Caco-2 (cell line): Measurements from ENCODE around the gene RASGRP1. TPM values are rescaled to one million over a fixed set of nuclear protein-coding genes. Genes with fewer than 3 reads are reported as not detected.

Source experiments
- BruUV-seq: library from RNA; stranded (reverse); fragments of 400-500 nt; replicated peaks from 2 replicates; lab custom pipeline; 2021; lab: Mats Ljungman, UMichigan
- CTCF ChIA-PET: fragments of 300-600 bp; sonication (Branson Sonifier 250); formaldehyde crosslinking; loops from one replicate; lab custom pipeline; 2022; ENCODE audit warnings: antibody characterized with exemption; lab: Charles Lee
- POLR2A ChIA-PET: fragments of 300-600 bp; sonication (Branson Sonifier 250); formaldehyde crosslinking; loops from one replicate; lab custom pipeline; 2022; ENCODE audit warnings: antibody characterized with exemption; lab: Charles Lee
- DNase-seq, 2 experiments: peaks; one replicate each; pipeline versions ENCODE4 v3.0.0 to v3.0.0-alpha.2; 2020 to 2022
- H3K27me3 ChIP-seq: replicated peaks from 2 replicates; pipeline ENCODE4 v1.6.0; 2011; ENCODE audit warnings: low read length; ENCODE audit not compliant: control insufficient read depth, insufficient read depth
- H3K36me3 ChIP-seq: 2 replicates; pipeline ENCODE4 v1.5.1; 2011; ENCODE audit warnings: low read length; ENCODE audit not compliant: control insufficient read depth, insufficient read depth
- H3K4me1 ChIP-seq: fragments of 250-450 bp; sonication (Bioruptor Pico); 2 replicates; pipeline ENCODE4 v1.5.1; 2020; ENCODE audit warnings: mild to moderate bottlenecking
- H3K4me3 ChIP-seq: 2 replicates; pipeline ENCODE4 v1.5.1; 2011; ENCODE audit warnings: low read depth, mild to moderate bottlenecking, control low read depth, low read length
- H3K9me3 ChIP-seq: fragments of 250-450 bp; sonication (Bioruptor Pico); 2 replicates; pipeline ENCODE4 v1.5.1; 2020; ENCODE audit warnings: mild to moderate bottlenecking, moderate library complexity
- H3K27ac Mint-ChIP-seq: one replicate; pipeline ENCODE4 v1.8.0; 2022; ENCODE audit warnings: mixed read lengths; ENCODE audit not compliant: unreplicated experiment
- H3K27me3 Mint-ChIP-seq: one replicate; pipeline ENCODE4 v1.8.0; 2022; ENCODE audit warnings: mixed read lengths; ENCODE audit not compliant: insufficient read depth, unreplicated experiment
- H3K36me3 Mint-ChIP-seq: one replicate; pipeline ENCODE4 v1.8.0; 2022; ENCODE audit warnings: mild to moderate bottlenecking, mixed read lengths; ENCODE audit not compliant: insufficient read depth, unreplicated experiment
- H3K4me1 Mint-ChIP-seq: one replicate; pipeline ENCODE4 v1.8.0; 2022; ENCODE audit warnings: low read depth, mixed read lengths; ENCODE audit not compliant: unreplicated experiment
- H3K4me3 Mint-ChIP-seq: one replicate; pipeline ENCODE4 v1.8.0; 2022; ENCODE audit warnings: mild to moderate bottlenecking, moderate library complexity, mixed read lengths; ENCODE audit not compliant: unreplicated experiment
- H3K9me3 Mint-ChIP-seq: one replicate; pipeline ENCODE4 v1.8.0; 2022; ENCODE audit warnings: mixed read lengths; ENCODE audit not compliant: unreplicated experiment
- CTCF ChIP-seq, 2 experiments: fragments of 200-600 bp in 1 of 2; IDR thresholded peaks; 1 replicate in 1 of 2; 2 replicates in 1 of 2; pipeline versions ENCODE4 v1.5.1 to v1.8.0; 2011 to 2022; ENCODE audit warnings: antibody characterized with exemption in 1 of 2, control low read depth in 1 of 2, inconsistent platforms in 1 of 2, low read depth in 1 of 2, low read length in 1 of 2, mild to moderate bottlenecking in 1 of 2, moderate library complexity in 1 of 2; ENCODE audit not compliant: insufficient read depth in 1 of 2, severe bottlenecking in 1 of 2, unreplicated experiment in 1 of 2
- intact Hi-C: fragments of 100-400 bp; cut with micrococcal nuclease; formaldehyde crosslinking; loops from one replicate; pipeline ENCODE4 v1.10.0; 2022; ENCODE audit not compliant: unreplicated experiment
- total RNA-seq: library from RNA; stranded (reverse); gene quantifications from 2 replicates; pipeline ENCODE4 v1.2.3, GENCODE V29; 2022

RASGRP1 gene
- total RNA-seq, 1 experiment from 2014 or later = 7.3 TPM

GRCh38 chr15:38479756-38480155, 84.9 kb downstream of the RASGRP1 start:
- Histone ChIP-seq H3K27me3 (no peaks in the 10 kb centered on the region), H3K36me3 (no peaks in the 10 kb centered on the region), H3K4me1 (no peaks in the 10 kb centered on the region), H3K9me3 (no peaks in the 10 kb centered on the region), H3K4me3 (no peak overlapping the region)
- H3K36me3 Mint-ChIP-seq = peaks cover 22% of the 10 kb centered on the region
- no peak for DNase-seq
- no peak overlapping the region for H3K4me3 Mint-ChIP-seq
- H3K27me3 Mint-ChIP-seq = no peaks in the 10 kb centered on the region
- H3K9me3 Mint-ChIP-seq = no peaks in the 10 kb centered on the region
- POLR2A ChIA-PET = no interaction called here
- intact Hi-C loops = no loop called here
- no TSS peak for BruUV-seq
- no peak overlapping the region for H3K27ac Mint-ChIP-seq
- TF ChIP-seq CTCF (IDR thresholded peaks at IDR 0.05; ENCODE audit: insufficient read depth in 1 of 2, low read depth in 1 of 2, low read length in 1 of 2, severe bottlenecking in 1 of 2, unreplicated experiment in 1 of 2) = no peak
- H3K4me1 Mint-ChIP-seq = no peaks in the 10 kb centered on the region
- CTCF ChIA-PET = no interaction called here

GRCh38 chr15:38479266-38479665, 85.3 kb downstream of the RASGRP1 start:
- H3K27me3 Mint-ChIP-seq = no peaks in the 10 kb centered on the region
- POLR2A ChIA-PET = no interaction called here
- H3K9me3 Mint-ChIP-seq = no peaks in the 10 kb centered on the region
- no peak overlapping the region for H3K27ac Mint-ChIP-seq
- H3K4me1 ChIP-seq = no peaks in the 10 kb centered on the region
- H3K36me3 ChIP-seq = no peaks in the 10 kb centered on the region; the same call in 1 of the 2 replicates
- H3K27me3 ChIP-seq = no peaks in the 10 kb centered on the region
- no TSS peak for BruUV-seq
- CTCF ChIA-PET = no interaction called here
- H3K36me3 Mint-ChIP-seq = peaks cover 27% of the 10 kb centered on the region
- H3K4me1 Mint-ChIP-seq = no peaks in the 10 kb centered on the region
- H3K9me3 ChIP-seq = no peaks in the 10 kb centered on the region
- H3K4me3 Mint-ChIP-seq = no peak overlapping the region
- no peak for TF ChIP-seq CTCF (IDR thresholded peaks at IDR 0.05; ENCODE audit: insufficient read depth in 1 of 2, low read depth in 1 of 2, low read length in 1 of 2, severe bottlenecking in 1 of 2, unreplicated experiment in 1 of 2)
- no peak for DNase-seq
- H3K4me3 ChIP-seq = no peak overlapping the region
- intact Hi-C loops = no loop called here

GRCh38 chr15:38477637-38478036, 87.0 kb downstream of the RASGRP1 start:
- ChIA-PET CTCF (no interaction called here), POLR2A (interaction anchor here (0.7 kb wide), 1 partner anchor 95 kb away, joined by 5 read pairs; no protein-coding TSS in a partner anchor)
- TF ChIP-seq CTCF (IDR thresholded peaks at IDR 0.05; ENCODE audit: insufficient read depth in 1 of 2, low read depth in 1 of 2, low read length in 1 of 2, severe bottlenecking in 1 of 2, unreplicated experiment in 1 of 2) = no peak
- H3K9me3 Mint-ChIP-seq = no peaks in the 10 kb centered on the region
- no peaks in the 10 kb centered on the region for H3K27me3 Mint-ChIP-seq
- no peaks in the 10 kb centered on the region for H3K27me3 ChIP-seq
- no peaks in the 10 kb centered on the region for H3K9me3 ChIP-seq
- DNase-seq = no peak
- no TSS peak for BruUV-seq
- H3K27ac Mint-ChIP-seq = no peak overlapping the region
- H3K4me1 Mint-ChIP-seq = no peaks in the 10 kb centered on the region
- H3K4me1 ChIP-seq = no peaks in the 10 kb centered on the region
- no peaks in the 10 kb centered on the region; the same call in 1 of the 2 replicates for H3K36me3 ChIP-seq
- no peak overlapping the region for H3K4me3 Mint-ChIP-seq
- intact Hi-C loops = no loop called here
- peaks cover 29% of the 10 kb centered on the region for H3K36me3 Mint-ChIP-seq
- no peak overlapping the region for H3K4me3 ChIP-seq
